Ishikawa (cell line): ENCODE measurements around the gene LONRF3.

ENCODE experiments used
- CEBPB ChIP-seq: IDR thresholded peaks from 2 replicates; pipeline ENCODE4 v1.6.1; 2012
- CREB1 ChIP-seq: IDR thresholded peaks from 2 replicates; pipeline ENCODE4 v1.6.1; 2012; ENCODE audit warnings: low read depth
- EGR1 ChIP-seq: IDR thresholded peaks from 2 replicates; pipeline ENCODE4 v1.6.1; 2012
- EP300 ChIP-seq: IDR thresholded peaks from 2 replicates; pipeline ENCODE4 v1.6.1; 2012; ENCODE audit warnings: borderline replicate concordance
- FOXM1 ChIP-seq: IDR thresholded peaks from 2 replicates; pipeline ENCODE4 v1.6.1; 2012; ENCODE audit warnings: low read depth, borderline replicate concordance
- NFIC ChIP-seq: IDR thresholded peaks from 2 replicates; pipeline ENCODE4 v1.6.1; 2012
- RAD21 ChIP-seq: IDR thresholded peaks from 2 replicates; pipeline ENCODE4 v1.6.1; 2012; ENCODE audit warnings: low read depth
- REST ChIP-seq: IDR thresholded peaks from 2 replicates; pipeline ENCODE4 v1.6.1; 2012; ENCODE audit warnings: low read depth, mild to moderate bottlenecking
- TAF1 ChIP-seq: IDR thresholded peaks from 2 replicates; pipeline ENCODE4 v1.6.1; 2012; ENCODE audit warnings: low read depth, mild to moderate bottlenecking
- TCF12 ChIP-seq: IDR thresholded peaks from 2 replicates; pipeline ENCODE4 v1.6.1; 2012; ENCODE audit warnings: low read depth
- TEAD4 ChIP-seq: IDR thresholded peaks from 2 replicates; pipeline ENCODE4 v1.6.1; 2012
- YY1 ChIP-seq: IDR thresholded peaks from 2 replicates; pipeline ENCODE4 v1.6.1; 2012; ENCODE audit warnings: low read depth
- ZBTB7A ChIP-seq: IDR thresholded peaks from 2 replicates; pipeline ENCODE4 v1.6.1; 2012; ENCODE audit warnings: low read depth
- TF ChIP-seq, protein P1 (sequence below): IDR thresholded peaks from 2 replicates; pipeline ENCODE4 v1.6.1; 2012

DNA sequence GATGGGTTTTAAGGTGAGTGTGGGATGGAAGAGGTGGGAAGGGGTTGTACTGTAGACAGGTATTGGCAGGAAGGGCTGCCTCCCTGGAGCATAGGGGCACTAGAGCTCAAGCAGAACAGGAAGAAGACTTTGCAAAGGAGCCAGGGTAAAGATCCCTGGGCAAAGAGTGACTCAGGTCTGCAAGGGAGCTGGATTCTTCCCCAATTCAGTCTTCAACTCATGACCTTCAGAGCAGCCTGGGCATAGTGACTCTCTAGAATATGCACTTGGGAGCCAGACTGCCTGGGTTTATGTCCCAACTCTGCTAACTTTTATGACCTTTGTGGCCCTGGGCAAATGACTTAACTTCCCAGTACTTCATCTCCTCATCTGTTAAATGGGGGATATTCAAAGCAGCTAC, 4.0 kb downstream of the LONRF3 start:
- no peak for TF ChIP-seq EP300
- TF ChIP-seq RAD21 = no peak
- TF ChIP-seq YY1 = no peak
- TF ChIP-seq TAF1 = no peak
- no peak for TF ChIP-seq TCF12
- TF ChIP-seq CREB1 = no peak
- TF ChIP-seq, protein P1, sequence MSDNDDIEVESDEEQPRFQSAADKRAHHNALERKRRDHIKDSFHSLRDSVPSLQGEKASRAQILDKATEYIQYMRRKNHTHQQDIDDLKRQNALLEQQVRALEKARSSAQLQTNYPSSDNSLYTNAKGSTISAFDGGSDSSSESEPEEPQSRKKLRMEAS = no peak
- TF ChIP-seq FOXM1 = no peak
- no peak for TF ChIP-seq REST
- TF ChIP-seq ZBTB7A = no peak
- no peak for TF ChIP-seq CEBPB
- no peak for TF ChIP-seq NFIC
- no peak for TF ChIP-seq EGR1
- TF ChIP-seq TEAD4 = no peak
